SHP77 treated with DMSO at 0.1 percent for 48 hours (cell line): ENCODE data around the gene PSMD6.

Source experiments
- DNase-seq: peaks from one replicate; lab custom pipeline; 2025; lab: John Stamatoyannopoulos, UW

PSMD6 gene

GRCh38 chr3:63976872-63977200 lies 46.5 kb downstream of the PSMD6 start:
- no peak for DNase-seq

- DNase-seq: no peak
These were observed 47.0 kb downstream of the PSMD6 start for GRCh38 chr3:63976161-63976871.

GRCh38 chr3:63975723-63976122 lies 47.6 kb downstream of the PSMD6 start:
- DNase-seq: no peak

- no peak for DNase-seq
These were observed 48.8 kb downstream of the PSMD6 start for GRCh38 chr3:63974451-63974850.

GRCh38 chr3:63973406-63973805 lies 49.9 kb downstream of the PSMD6 start:
- no peak for DNase-seq

- DNase-seq: no peak
These were observed 50.3 kb downstream of the PSMD6 start for GRCh38 chr3:63972987-63973386.

GRCh38 chr3:63972196-63972595 lies 51.1 kb downstream of the PSMD6 start:
- no peak for DNase-seq

GRCh38 chr3:63970631-63971475 lies 52.4 kb downstream of the PSMD6 start:
- no peak for DNase-seq

GRCh38 chr3:63969876-63970275 lies 53.4 kb downstream of the PSMD6 start:
- no peak for DNase-seq

GRCh38 chr3:63968612-63969350 lies 54.5 kb downstream of the PSMD6 start:
- DNase-seq: no peak

GRCh38 chr3:63967675-63968611 lies 55.4 kb downstream of the PSMD6 start:
- DNase-seq: no peak

GRCh38 chr3:63966871-63967270 lies 56.4 kb downstream of the PSMD6 start:
- no peak for DNase-seq

- no peak for DNase-seq
These were observed 57.3 kb downstream of the PSMD6 start for GRCh38 chr3:63966007-63966406.

- DNase-seq: no peak
These were observed 58.4 kb downstream of the PSMD6 start for GRCh38 chr3:63964681-63965485.

GRCh38 chr3:63963496-63963895 lies 59.8 kb downstream of the PSMD6 start:
- no peak for DNase-seq

- peak; percentile 65 for DNase-seq
These were observed 61.4 kb downstream of the PSMD6 start for GRCh38 chr3:63961891-63962290.
